GM19324 (cell line): ENCODE measurements around the gene PDIK1L.
A peak's percentile ranks its signal among the peaks of the same experiment; 100 is the strongest.

ENCODE experiments used
- ATAC-seq: cut with Tn5 transposase; IDR thresholded peaks from one replicate; pipeline ENCODE4 v1.9.1; 2021; ENCODE audit warnings: mild to moderate bottlenecking, moderate library complexity; ENCODE audit not compliant: unreplicated experiment, low FRiP score

PDIK1L gene

DNA sequence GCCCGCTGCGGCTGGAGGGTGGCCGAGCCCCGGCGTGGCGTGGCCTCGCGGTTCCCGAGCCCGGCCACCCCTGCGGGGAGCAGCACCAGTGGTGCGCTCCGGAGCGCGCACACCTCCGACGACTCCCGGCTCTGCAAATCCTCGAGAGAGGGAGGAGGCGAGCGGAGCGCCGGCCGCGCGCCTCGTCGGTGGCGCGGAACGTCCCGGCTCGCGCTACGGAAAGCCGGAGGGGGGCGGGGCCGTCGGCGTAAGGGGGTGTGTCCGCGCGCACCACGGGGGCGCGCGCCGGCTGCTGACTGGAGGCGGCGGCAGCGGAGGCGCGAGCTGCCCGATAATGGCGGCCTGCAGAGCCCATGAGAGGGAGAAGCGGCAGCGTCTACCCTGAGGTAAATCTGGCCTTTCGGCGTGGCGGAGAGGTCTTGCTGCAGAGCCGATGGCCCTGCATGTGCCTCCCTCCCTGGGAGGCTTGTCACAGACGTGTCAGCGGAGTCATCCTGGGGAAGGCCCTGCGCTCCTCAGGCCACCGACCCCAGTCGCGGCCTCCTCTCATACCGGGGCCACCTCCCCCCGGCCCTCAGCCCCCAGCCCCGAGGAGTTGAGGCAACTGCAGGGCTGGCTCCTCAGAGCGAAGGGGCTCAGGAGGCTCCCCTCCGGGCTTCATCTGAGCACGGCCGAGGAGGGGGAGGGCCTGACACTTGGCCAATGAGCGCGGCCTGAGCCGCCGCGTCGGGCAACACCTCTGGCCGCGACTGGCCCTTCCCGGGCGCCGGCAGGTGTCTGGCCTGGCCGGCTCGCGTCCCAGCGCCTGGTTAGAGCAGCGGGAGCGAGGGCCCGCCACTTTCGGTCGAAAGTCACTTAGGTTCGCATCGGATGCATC is at the start of gene PDIK1L:
PDIK1L (plus strand) TSS at position 295 of the 877 bp plus-strand sequence. CDS start 2,485 bp downstream, outside the sequence.
- peak; percentile 80 for ATAC-seq

DNA sequence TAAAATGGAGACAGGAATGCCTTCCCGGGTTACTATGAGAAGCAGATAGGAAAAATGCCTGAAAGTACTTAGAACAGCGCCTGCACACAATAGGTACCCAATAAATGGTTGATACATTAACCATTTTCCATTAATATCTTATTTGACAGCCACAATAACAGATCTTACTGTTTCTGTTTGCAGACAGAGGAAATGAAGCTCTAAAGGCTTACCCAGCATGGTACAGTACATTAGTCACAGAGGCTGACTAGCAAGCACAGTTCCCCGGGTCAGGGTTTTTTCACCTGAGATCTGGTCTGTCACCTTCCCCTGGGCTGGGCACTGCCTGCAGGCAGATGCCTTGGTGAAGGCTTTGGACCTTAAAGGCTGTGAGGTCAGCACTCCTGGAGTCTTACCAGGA is 47.1 kb upstream of the PDIK1L start:
- no peak for ATAC-seq

DNA sequence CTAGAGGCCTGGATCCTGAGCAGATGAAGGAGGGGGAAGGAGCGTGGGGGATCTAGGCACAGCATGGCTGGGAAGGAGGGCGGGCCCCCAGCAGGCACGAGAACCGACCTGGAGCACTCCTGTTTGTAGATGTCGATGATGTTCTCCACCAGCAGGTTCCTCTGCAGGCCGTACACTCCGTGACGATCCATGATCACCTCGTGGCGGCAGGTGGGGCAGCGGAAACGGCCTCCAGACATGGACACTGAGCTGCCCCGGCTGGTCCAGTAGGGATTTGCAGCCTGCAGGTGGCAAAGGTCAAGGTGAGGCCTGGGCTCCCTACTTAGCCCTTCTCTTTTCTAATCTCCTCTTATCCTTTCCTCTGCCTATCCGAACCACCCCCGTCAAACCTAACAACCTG is 45.5 kb upstream of the PDIK1L start:
- no peak for ATAC-seq

DNA sequence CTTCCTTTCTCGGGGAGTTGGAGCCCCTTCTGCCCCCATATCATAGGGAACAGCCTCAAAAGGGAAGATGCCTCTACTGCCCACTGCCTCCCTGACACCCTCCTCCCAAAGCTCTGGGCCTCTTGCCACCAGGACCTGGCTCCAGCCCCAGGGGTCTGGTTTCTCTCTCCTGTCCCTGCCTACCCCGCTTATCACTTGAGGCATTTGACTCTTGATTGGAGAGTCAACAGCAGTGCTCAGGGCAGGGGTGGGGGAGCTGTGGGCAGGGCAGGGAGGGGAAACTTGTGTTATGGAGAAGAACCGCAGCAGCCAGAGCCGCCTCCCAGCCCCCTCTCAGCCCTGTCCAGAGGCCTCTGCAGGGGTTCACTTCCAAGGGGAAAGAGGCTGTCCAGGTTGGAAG is 44.8 kb upstream of the PDIK1L start:
- ATAC-seq: no peak

DNA sequence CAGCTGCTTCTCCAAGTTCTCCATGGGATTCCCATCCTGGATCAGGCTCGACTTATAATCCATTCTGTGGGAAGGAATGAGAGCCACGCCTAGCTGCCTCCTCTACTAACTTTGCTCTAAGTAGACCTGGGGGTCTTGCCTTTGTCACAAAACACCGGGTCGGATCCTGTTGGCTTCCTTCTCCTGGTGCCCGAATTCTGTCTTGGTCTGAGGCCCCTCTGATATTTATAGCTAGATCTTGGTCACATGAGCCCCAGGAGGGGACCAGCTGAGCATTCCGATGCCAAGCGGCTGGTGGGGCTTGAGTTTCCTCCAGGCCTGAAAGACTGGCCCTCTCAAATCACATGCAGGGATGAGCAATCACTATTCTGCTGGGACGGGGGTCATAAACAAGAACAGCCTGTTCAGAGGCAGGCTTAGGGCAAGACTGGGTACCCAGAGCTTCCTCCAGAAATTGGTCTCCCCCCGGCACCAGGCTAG is 44.2 kb upstream of the PDIK1L start, which contains the start of gene TRIM63:
TRIM63 (minus strand) TSS at position 199 of the 480 bp plus-strand sequence; CDS start at position 63, 136 bp downstream.
- ATAC-seq: no peak

DNA sequence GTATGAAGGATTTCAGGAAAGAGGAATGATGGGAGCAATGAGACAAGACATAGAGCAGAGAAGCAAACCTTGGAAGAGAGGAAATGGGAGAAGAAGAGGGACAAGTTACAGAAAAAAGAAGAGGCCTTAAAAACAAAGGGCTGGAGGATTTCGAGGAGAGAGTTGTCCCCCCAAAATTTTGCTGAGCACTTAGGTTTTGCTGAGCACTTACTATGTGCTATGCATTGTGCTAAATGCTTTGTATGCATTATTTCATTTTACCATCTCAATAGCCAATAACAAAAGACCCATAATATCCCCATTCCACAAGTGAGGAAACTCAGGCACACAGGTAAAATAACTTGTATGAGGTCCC is 41.7 kb upstream of the PDIK1L start:
- no peak for ATAC-seq

DNA sequence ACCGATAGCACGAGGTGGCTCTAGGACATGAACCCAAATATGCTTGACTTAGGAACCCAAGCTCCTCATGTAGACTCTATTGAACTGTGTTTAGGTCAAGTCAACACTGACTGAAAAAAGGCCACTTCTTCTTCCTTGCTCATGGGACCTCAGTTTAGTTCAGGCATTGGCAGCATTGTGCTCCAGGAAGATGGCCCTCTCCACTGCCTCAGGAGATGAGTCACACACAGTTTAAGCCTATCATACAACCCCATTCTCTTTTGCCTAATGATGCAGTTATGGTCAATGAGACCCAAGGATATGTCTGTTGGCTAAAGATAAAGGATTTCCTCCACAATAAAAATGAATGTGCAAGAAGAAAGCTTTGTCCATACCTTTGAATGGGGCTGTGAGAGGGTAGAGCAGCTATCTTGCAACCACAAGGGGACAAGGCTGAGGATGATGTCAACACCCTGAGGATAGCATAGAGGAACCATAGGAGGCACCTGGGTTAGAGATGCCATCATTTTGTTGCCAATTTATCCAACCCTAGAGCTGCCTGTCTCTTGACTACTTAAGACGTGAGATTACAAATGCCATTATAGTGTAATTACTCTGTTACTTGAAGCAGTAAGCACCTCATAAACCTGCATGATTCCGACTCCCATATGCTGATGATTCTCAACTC is 41.2 kb upstream of the PDIK1L start:
- no peak for ATAC-seq

DNA sequence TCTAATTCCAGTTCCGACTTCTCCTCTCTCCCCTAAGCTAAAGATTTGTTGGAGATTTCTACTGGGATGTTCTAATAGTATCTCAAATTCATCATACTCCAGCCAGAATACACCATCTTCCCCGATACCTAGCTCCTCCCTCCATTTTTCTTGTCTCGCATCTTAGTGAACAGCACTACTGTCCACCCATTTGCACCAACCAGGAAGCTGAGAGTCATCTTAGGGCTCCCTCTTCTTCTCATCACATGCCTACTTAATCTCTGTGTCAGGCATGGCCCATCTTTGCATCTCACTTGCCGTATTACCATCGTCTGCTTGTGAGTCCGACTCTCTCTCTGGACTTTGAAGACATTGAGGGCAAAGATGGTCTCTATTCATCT is 40.7 kb upstream of the PDIK1L start:
- no peak for ATAC-seq

DNA sequence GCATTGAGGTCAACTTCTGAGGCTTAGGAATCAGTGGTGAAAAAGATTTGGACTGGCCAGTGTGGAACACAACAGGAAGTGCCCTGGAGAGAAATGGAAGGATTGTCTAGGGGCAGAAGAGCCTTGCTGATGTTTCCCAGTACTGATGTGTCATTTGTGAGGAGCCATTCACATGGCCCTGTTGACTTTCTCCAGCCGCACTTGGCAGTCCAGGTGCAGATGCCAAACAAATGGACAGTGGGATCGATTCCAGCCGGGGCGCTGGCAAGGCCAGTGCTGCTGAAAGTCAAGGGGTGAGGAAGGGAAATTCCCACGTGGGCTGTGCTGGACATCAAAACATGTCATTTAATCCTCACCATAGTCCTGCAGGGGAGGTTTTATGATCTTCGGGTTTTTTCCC is 39.3 kb upstream of the PDIK1L start:
- no peak for ATAC-seq

DNA sequence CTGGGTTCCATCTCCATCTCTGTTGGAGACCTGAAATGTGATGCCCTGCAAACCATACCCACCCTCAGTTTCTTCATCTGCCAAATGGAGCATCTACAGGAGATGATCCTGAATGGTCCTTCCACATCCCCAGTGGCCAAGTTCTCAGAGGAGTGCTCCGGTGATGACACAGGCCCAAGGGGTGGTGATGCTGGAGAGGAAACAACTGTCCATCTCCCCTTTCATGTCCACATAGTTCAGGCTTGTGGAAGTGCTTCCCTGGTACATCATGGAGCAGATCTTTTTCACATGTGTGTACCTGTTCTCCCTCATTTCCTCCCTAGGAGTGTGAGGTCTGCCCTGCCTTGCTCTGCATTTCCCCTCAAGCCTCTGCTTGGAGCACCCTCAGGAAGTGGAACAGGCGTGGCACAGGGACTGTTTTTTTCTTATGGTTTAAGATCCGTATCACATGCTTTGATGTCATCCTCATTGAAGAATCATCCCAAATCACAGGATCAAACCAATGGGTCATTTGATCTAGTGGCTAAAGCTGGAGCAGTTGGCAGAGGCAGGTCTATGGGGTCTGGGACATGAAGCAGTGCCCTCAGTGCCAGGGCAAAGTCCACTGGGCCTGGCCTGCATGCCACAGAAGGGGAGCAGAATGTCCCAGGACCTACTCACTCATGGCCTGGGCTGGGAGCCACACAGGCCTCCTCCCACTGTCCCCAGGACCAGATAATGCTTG is 36.0 kb upstream of the PDIK1L start:
- no peak for ATAC-seq

DNA sequence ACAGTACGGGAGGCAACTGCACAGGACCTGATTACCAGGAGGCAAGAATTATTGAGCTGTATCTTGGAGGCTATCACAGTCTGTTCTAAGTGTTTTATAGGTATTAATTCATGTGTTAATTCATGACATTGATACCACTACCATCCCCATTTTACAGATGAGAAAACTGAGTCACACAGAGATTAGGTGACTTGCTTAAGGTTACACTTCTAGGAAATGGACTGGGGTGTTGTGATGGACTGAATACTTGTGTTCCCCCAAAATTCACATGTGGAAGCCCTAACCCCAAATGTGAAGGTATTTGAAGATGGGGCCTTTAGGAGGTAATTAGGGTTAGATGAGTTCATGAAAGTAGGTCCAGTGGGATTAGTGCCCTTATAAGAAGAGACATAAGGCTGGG is 34.1 kb upstream of the PDIK1L start:
- no peak for ATAC-seq

DNA sequence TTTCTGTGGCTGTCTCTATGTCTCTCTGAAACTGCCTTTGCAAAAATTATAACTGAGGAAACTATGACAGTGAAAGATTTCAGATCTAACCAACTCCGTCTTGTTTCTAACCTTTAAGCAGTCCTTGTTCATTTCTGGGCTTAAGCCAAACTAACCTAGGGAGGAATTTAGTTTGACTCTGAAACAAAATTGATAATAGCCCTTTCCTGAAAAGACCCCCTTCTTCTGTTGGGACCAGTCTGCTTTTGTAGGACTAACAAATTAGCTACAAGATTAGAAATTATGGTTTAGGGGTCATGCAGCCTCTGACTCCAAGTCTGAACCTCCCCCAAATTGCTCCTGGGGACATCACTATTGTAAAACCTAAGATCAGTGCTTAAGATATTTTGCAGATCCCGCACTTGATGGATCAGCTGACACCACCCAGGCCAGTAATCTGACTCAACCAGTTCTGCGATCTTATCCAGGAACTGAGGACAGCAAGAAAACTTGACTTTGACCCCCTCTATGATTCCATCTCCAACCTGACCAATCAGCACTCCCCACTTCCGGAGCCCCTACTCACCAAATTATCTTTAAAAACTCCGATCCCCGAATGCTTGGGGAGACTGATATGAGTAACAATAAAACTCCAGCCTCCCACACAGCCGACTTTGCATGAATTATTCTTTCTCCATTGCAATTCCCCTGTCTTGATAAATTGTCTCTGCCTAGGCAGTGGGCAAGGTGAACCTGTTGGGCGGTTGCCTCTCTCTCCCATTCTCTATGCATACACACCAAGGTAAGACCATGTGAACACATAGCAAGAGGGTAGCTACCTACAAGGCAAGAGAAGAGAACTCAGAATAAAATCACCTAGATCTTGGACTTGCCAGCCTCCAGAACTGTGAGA is 33.1 kb upstream of the PDIK1L start:
- no peak for ATAC-seq

DNA sequence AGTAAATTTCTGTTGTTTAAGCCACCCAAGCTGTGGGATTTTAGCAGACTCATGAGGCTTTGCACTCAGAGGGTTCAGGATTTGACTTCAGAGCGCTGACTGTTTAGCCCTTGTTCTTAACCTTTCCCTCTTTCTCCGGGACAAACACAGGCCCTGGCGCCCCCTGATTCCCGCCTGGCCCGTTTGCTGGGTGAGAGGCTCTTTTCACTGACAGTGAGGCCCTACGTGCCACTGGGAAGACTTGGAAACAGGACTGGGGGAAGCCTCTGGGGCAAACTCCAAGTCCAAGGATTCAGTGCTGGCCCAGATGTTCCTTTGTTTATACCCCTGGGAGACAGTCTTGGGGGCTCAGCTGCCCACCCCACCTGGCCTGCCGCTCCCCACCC is 32.5 kb upstream of the PDIK1L start:
- ATAC-seq: no peak

DNA sequence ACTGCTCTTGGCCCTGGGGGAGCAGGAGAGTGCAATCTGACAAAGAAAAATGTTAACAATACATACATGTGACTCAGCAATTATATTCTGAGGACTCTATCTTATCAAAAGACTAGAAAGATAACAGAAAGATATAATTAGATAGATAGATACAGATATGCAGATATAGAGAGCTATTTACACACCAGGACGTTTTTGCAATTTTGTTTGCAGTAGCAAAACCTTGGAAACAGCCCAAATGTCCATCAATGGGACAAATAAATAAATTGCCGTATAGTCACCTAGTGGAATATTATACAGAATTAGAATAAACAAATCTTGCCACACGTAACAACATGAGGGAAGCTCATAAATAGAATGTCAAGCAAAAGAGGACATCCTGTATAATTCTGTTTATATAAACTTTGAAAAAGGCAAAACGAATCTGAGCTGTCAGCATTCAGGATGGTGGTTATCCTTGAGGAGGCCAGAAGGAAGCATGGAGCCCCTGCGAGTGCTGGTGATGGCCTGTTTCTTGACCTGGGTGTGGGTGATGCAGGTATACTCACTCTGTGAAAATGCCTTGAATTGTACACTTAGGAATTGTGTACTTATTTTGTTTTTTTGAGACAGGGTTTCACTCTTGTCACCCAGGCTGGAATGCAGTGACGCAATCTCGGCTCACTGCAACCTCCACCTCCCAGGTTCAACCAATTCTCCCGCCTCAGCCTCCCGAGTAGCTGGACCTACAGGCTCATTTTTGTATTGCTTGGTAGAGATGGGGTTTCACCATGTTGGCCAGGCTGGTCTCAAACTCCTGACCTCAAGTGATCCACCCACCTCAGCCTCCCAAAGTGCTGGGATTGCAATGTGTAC is 31.4 kb upstream of the PDIK1L start:
- ATAC-seq: no peak

DNA sequence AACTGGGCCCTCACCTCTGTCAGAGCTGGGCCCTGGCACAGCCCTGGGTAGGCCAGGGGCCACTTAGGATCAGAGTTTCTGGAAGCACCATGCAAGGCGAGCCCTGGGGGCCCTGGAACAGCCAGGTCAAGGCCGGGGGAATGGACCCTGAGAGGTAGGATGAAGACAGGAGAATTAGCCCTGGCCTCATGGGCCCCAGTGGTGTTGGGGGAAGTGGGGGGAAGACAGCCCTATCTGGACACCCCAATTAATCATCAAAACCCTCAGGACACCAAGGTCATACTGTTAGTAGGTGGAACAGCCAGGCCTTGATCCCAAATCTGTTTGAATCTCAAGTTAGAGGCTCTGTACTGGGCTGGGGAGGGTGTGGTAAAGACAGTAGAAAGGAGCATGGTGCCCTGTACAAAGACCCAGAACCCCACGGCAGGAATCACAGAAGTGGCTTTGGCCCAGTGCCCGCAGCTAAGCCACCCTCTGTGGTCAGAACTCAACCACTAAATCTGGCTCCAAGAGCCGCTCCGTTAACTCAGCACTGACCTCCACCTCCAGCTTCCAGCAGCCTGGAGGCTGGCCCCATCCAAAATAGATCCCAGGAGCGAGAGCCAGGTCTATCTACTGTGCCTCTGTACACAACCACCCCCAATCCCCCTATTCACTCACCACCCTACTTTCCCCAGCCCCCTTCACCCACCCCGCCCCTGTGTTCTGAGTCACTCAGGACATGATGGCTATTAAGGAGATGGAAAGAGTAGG is 30.2 kb upstream of the PDIK1L start:
- ATAC-seq: no peak

DNA sequence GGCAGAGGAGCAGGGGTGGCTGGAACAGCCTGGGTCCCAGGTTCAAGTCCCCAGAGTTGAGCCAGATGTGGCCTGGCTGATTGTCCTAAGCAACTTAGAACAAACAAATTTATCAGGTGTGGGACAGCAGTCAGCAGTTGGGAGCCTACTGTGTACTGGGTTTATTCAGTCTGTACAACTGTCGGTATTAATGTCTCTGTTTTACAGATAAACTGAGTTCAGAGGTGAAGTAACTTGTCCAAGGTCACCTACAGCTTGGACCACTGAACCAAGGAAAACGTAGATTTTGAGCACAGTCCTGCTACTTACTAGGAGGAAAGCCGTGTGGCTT is 29.6 kb upstream of the PDIK1L start:
- ATAC-seq: no peak

DNA sequence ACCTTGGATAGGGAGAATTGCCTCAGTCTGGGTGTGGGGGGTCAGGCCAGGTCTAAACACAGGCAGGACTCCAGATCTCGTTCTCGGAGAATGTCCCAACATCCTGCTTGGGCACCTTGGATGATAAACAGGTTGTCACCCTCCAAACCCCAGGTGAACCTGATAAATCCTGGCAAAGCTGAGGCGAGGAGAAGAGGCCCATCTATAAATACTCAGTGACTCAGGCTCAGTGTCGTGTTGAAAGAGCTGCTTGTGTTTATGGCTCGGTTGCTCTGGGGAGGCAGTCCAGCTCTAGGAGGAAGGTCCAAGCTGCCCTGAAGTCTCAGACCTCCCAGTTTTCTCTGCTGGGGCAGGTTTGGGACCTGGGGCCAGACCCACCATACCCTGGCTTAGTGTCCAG is 28.4 kb upstream of the PDIK1L start:
- ATAC-seq: no peak

DNA sequence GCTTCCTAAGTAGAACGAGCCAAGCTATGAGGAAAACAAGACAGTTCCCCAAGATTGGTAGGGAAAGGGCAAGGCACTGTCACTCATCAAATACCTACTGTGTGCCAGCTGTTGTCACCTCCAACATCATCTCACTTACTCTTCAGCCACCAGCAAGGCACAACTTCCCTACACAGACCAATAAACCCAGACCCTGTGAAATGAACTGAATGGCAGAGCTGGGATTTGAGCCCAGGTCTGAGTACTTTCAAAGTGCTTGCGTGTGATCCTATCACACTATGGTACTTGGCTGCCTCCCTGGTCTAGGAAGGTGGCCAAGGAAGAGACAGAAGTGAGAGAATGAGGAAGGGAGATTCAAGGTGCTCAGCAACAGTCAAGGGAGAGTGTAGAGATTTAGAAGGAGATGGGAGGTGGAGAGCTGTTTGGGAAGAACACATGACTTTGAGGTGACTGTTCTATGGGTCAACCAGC is 27.5 kb upstream of the PDIK1L start:
- ATAC-seq: no peak

DNA sequence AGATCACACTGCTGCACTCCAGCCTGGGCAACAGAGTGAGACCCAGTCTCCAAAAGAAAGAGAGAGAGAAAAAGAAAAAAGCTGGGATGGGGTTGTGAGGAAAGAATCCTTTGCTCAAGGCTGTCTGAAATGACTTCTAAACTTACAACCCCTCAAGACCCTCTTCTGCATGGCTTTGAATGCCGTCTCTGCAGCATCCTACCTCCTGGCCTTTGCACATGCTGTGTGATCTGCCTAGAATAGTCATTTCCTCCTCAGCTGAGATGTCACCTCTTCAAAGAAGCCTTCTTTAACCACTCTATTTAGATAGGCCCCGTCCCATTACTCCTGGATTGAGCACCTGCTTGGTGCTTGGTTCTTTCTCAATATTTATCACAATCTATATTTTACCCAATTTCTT is 26.8 kb upstream of the PDIK1L start:
- ATAC-seq: no peak
